NCI-H2029 treated with DMSO at 0.1 percent for 48 hours (cell line): ENCODE results near the gene PTPRM.

Experiments used
- DNase-seq: peaks from one replicate; lab custom pipeline; 2025; lab: John Stamatoyannopoulos, UW

PTPRM gene

DNA sequence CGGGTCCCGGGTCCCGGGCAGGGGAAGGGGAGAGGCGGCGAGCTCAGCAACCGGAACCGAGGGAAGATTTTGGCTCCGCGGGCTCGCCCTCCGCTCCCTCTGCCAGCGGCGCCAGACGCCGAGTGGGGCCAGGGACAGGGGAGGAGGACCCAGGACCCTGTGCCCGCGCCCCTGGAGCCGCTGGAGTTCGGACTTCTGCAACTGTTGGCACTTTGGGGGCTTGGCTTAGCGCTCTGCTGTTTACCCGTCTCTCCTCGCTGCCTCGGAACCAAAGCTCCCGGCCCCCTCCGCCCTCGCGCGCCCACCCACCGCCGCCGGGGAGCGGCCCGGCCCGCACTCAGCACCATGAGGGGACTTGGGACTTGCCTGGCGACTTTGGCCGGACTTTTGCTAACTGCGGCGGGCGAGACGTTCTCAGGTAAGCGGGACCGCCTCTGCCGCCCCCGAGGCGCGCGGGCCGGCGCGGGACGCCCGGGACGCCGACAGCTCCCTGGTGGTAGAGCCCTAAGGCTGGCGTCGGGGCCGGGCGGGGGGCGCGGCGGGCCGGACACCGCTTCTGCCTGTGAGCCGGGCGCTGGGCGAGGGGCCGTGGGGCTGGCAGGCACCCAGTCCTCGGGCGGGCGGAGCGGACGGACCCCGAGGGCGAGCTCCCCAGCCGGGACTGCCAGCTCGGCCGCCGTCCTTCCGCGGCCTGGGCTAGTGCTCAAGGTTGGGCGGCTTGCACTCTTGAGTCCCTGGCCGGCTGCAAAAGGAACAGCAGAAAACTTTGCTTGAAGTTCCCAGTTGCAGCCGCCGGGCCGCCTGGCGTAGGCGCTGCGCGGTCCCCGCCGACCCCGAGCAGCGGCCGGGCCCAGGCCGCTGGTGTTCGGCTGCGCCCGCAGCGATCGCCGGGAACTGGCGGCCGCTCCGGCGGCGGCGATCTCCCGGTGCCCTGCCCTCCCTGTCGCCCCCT, 634 bp downstream of the PTPRM start:
- DNase-seq: no peak

GRCh38 chr18:7568426-7568825, 1.3 kb downstream of the PTPRM start:
- no peak for DNase-seq

DNA sequence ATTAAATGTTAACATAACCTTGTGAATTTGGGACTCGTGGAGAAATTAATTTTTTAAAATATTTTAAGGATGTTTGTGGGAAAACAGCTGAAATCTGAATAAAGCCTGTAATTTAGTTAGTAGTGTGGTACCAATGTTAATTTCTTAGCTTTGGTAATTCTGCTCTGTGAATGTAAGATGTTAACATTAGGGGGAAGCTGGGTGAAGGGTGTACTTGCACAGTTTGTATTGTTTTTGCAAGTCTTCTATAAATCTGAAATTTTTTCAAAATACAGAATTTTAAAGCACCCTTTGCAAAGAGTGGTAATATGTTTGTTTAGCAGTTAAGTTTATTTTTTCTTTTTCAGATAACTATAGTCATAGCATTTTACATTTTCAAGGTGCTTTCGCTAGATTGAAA, 4.5 kb downstream of the PTPRM start:
- no peak for DNase-seq

- DNase-seq: no peak
Observed at GRCh38 chr18:7572822-7573221, 5.7 kb downstream of the PTPRM start.

- no peak for DNase-seq
Observed at GRCh38 chr18:7575465-7576028, 8.4 kb downstream of the PTPRM start.

DNA sequence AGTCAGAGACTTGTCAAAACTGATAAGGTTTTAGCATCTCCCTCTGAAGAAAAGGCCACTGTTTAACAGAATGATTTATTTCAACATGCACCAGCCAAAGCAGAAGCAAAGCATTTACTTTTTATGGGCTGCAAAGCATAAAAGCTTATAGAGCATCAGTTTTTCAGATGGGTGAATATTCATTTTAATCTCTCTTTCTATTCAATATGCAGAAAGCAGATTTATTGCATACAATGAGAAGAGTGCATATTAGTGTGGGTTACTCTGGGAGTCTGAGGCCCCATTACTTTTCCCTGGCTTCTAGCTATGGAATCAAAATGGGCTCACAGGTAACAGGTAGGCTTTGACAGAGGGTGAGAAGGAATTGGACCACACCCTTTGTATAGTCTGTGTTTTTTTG, 9.0 kb downstream of the PTPRM start:
- DNase-seq: no peak

- no peak for DNase-seq
Observed at GRCh38 chr18:7576685-7577084, 9.6 kb downstream of the PTPRM start.

DNA sequence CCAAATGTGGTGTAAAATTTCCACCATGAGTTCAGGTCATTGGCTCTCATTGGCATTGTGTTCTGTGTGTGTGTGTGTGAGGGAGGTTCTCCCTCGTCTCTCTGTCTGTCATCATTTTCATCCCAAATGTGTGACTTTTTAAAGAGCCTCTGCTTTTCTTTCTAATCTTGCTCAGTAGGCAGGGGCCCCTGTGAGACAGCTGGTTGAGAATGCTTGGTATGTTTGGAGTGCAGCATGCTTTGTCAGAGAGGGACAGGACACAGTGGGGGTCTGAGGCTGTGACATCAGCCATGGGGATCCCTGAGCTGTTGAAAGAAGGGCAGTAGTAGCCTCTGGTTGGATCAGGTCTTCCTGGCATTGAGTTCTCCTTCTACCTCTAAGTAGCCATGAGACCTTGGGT, 10.6 kb downstream of the PTPRM start:
- DNase-seq: no peak

- no peak for DNase-seq
Observed at GRCh38 chr18:7579176-7579917, 12.2 kb downstream of the PTPRM start.

GRCh38 chr18:7579918-7580542, 12.9 kb downstream of the PTPRM start:
- DNase-seq: no peak

DNA sequence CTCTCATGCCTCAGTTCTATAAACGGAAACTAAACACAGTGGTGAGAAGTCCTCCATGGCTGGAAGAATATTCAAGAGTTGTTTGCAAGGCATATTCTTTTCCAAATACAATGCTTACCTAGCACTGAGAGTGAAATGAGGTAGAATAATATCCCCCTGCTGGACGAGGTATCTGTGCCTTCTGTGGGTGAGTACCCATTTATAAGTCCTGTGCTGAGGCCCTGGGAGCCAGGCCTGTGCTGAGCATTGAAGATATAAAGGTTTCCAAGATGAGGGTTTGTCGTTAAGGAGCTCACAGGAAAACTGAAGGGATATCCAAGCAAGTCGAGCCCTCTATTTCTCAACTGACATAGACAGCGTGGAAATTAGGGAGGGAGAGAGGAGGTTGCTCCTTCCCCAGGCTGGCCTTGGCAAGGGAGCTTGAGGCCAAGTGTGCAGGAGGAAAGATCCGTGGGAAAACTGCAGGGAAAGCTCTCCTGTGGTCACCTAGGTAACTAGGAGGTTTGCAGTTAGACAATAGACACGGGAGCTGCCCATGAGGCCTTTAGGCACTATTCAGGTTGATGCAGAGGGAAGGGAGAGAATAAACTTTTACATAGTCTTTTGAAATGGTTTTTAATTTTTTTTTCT, 17.6 kb downstream of the PTPRM start:
- no peak for DNase-seq

DNA sequence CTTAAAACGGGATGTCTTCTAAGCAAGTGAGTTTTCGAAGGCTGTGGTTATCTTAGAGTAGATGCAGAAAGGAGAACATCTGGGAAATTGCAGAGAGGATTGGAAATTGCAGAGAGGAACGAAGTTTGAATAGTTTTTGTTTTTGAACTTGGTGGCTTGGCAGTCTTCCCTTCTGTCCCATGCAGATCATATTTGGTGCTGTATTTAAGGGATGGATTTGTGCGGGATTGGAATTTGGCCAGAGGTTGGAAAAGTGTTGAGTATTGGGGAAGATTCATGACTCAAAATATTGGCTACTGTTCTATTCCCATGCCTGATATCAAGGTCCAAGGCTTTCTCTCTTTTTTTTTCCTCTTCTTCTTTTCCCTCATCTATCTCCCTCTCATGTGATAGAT, 18.2 kb downstream of the PTPRM start:
- DNase-seq: no peak

DNA sequence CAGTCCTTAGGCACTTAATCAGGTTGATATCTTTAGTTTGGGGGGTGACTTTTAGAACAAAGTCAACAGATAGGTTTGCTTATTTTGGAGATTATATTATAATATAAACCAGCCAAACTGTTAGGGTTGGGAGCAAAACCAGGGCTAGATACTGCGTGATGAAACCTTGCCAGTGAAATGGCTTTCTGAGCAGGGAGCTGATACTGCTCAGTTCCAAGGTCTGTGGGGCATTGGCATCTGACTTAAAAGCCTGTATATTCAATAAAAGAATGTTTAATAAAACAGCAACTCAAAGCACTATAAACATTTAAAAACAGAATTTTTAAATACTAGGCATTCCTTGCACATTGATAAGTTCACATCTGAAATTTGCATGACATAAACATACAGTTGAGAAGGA, 19.3 kb downstream of the PTPRM start:
- DNase-seq: no peak

GRCh38 chr18:7590826-7591560, 23.9 kb downstream of the PTPRM start:
- DNase-seq: no peak

- DNase-seq: no peak
Observed at GRCh38 chr18:7592305-7593071, 25.4 kb downstream of the PTPRM start.

GRCh38 chr18:7593218-7593819, 26.2 kb downstream of the PTPRM start:
- no peak for DNase-seq

DNA sequence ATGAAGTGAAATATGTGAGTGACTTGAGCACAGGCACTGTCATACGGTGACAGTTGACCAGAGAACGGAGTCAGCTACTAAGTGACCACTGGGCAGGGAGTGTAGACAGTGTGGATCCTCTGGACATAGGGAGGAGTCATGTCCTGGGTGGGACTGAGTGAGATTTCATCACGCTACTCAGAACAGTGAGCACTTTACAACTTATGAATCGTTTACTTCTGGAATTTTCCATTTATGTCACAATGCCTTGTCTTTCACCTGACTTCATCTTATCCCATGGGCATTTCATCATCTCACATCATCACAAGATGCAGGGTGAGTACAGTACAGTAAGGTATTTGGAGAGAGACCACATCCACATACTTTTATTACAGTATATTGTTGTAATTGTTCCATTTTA, 29.0 kb downstream of the PTPRM start:
- no peak for DNase-seq

GRCh38 chr18:7597500-7597899, 30.4 kb downstream of the PTPRM start:
- no peak for DNase-seq

GRCh38 chr18:7598167-7599047, 31.3 kb downstream of the PTPRM start:
- DNase-seq: no peak
